HEK293 (cell line): Measurements from ENCODE around the gene SLC34A3.

Experiments used
- CTCF ChIP-seq: fragments of 450-650 bp; formaldehyde crosslinking; IDR thresholded peaks from 2 replicates; pipeline ENCODE4 v1.5.1; 2016; ENCODE audit warnings: missing biosample characterization, missing genetic modification characterization
- KLF1 ChIP-seq: fragments of 450-650 bp; formaldehyde crosslinking; IDR thresholded peaks from 2 replicates; pipeline ENCODE4 v1.5.1; 2016; ENCODE audit warnings: missing biosample characterization, missing genetic modification characterization
- MZF1 ChIP-seq: fragments of 450-650 bp; formaldehyde crosslinking; IDR thresholded peaks from 2 replicates; pipeline ENCODE4 v1.5.1; 2017; ENCODE audit warnings: missing biosample characterization, missing genetic modification characterization, borderline replicate concordance
- TCF7L2 ChIP-seq: IDR thresholded peaks from 2 replicates; pipeline ENCODE4 v1.6.1; 2011; ENCODE audit warnings: low read depth, mild to moderate bottlenecking, inconsistent platforms, low read length, moderate library complexity, borderline replicate concordance
- YY1 ChIP-seq: fragments of 450-650 bp; formaldehyde crosslinking; IDR thresholded peaks from 2 replicates; pipeline ENCODE4 v1.5.1; 2018; ENCODE audit warnings: missing biosample characterization, missing genetic modification characterization

DNA sequence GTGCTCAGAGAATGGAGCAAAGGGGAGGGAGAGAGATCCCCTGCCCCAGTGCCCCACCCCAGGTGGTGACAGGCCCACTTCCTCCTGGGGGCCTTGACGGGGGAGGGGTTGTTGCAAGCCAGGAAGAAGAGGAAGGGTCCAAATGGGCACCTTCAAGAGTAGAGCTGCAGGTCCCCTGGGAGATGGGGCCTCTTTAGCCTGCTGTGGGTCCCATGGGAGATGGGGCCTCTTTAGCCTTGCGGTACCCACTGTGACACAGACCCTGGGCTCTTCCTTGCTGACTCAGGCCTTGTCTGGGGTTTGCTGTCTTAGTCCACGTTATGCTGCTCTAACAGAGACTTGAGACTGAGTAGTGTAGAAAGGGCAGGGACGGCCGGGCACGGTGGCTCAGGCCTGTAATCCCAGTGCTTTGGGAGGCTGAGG lies 37.2 kb downstream of the SLC34A3 start:
- no peak for TF ChIP-seq KLF1 (tag by site-specific recombination)
- no peak for TF ChIP-seq CTCF (tag by site-specific recombination)
- no peak for TF ChIP-seq YY1 (tag by site-specific recombination)
- TF ChIP-seq TCF7L2 = no peak
- TF ChIP-seq MZF1 (tag by site-specific recombination) = no peak
